SH-SY5Y (cell line): ENCODE results near the gene CNTNAP1.

ENCODE experiments used
- GATA2 ChIP-seq: IDR thresholded peaks from 2 replicates; pipeline ENCODE4 v1.6.1; 2011; ENCODE audit warnings: mild to moderate bottlenecking, low read depth, low read length
- GATA3 ChIP-seq: IDR thresholded peaks from 2 replicates; pipeline ENCODE4 v1.6.1; 2011; ENCODE audit warnings: low read depth, mild to moderate bottlenecking, low read length, moderate library complexity

GRCh38 chr17:42723636-42724035 lies 41.3 kb downstream of the CNTNAP1 start:
- TF ChIP-seq GATA2: no peak
- no peak for TF ChIP-seq GATA3
